ENCODE results near the gene FUT2. TPM values are rescaled to one million over a fixed set of nuclear protein-coding genes. Genes with fewer than 3 reads are reported as not detected.
"Not testable (repeated sequence)": the region's sequence is repeated elsewhere in the genome, so short reads cannot be mapped to it uniquely, and the experiment has no call there.

Gene FUT2
- total RNA-seq, 1 donor, result not detected

DNA sequence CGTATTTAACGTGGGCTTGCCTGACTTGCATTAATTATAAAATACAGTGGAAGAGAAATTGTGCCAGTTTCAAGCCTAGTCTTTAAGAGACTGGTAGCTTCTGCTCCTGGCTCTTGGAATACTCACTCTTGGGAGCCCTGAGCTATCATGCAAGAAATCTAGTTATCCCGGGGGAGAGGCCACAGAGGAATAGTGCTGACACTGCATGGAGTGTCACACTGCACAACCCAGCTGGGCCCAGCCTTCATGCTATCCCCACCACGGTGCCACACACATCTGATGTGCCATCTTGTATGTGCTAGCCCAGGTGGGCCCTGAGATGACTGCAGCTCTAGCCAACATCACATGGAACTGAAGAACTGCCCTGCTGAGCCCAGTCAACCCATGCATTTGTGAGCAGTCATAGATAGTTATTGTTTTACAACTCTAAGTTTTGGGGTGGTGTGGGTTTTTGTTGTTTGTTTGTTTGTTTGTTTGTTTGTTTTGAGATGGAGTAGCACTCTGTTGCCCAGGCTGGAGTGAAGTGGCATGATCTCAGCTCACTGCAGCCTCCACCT, 15.4 kb downstream of the FUT2 start:
- Histone ChIP-seq H3K4me1 (ENCODE audit: insufficient read depth, low read length) (peaks cover 18% of the 10 kb centered on the region), H3K9me3 (ENCODE audit: low read depth, low read length) (no peaks in the 10 kb centered on the region), H3K27me3 (ENCODE audit: insufficient read depth, low read length) (no peaks in the 10 kb centered on the region), H3K4me3 (ENCODE audit: low read length) (no peak overlapping the region)

DNA sequence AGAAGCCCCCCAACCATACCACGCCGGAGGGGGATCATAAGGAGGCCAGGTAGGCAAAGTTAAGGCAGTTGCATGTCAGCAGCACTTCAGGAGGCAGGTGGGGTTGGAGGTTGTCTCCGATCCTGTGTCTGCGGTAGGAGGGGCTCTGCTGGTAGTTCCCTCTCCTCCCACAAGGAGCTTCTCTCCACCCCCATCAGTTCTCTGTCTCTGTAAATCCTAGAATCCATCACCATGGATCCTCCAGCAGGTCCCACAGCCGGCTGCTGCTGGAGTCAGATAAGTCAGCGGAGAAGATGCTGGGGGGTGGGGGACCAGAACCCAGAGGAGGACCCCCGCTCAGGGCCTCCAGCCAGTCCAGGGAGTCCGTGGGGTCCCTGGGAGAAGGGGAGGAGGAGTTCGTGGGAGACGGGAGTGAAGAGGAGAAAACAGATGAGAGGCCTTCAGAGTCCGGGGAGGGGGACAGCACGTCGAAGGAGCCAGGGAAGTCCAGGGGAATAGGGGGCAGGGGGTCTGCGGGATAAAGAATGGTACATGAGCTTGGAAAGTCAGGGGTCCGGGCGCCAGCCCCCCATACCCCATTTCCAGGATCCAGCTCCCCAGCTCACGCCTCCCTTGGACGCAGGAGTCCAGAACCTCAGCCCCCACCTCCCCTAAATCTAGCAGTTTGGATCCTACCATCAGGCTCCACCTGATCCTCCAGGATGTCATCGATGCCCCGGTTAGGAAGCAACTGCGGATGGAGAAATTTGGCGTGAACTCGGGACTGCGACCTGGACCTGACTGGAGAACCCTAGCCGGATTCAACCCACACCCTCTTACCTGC, 17.5 kb downstream of the FUT2 start:
- H3K9me3 ChIP-seq (ENCODE audit: low read depth, low read length), result no peaks in the 10 kb centered on the region
- H3K4me3 ChIP-seq (ENCODE audit: low read length), result peak overlapping the region; percentile 53
- no peaks in the 10 kb centered on the region for H3K27me3 ChIP-seq (ENCODE audit: insufficient read depth, low read length)
- H3K4me1 ChIP-seq (ENCODE audit: insufficient read depth, low read length), result peaks cover 18% of the 10 kb centered on the region

DNA sequence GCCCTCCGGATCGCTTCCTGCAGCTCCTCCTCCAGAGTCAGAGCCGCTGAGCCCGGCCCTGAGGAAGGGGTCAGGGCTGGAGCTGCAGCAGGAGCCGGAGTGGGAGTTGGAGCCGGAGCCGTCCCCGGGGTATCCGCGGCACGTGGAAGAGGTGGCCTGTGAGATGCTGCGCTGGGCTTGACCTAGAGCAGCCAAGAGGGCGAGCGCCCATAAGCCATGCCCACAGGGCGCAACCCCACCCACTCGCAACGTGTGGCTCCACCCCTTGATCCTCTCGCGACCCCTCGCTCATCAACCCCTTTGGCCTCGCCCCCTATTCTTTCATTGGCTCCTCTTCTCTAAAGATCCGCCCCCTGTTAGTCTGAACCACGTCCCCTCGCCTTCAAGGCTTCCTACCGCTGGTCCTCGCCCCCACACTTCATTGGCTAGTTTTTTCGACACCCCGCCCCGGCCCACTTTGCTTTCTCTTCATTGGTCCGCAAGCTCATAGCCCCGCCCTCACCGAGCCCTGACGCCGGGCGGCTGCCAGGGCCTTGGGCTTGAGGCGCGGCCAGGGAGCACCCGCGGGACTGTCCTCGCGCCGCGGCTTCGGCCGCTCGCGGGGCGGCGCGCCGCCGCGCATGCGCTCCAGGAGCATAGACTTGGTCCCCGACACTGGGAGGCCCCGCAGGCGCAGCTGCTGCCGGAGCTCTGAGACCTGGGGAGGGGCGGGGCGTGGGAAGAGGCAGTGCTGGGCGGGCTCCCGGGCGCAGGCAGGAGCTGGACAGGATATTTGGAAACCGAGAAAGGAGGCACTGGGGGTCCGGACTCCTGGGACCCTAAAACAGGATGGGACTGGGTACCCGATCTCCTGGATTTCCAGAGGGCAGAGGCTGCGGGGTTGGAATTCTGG, 18.3 kb downstream of the FUT2 start:
- Histone ChIP-seq H3K4me1 (ENCODE audit: insufficient read depth, low read length) (peaks cover 18% of the 10 kb centered on the region), H3K27me3 (ENCODE audit: insufficient read depth, low read length) (no peaks in the 10 kb centered on the region), H3K9me3 (ENCODE audit: low read depth, low read length) (no peaks in the 10 kb centered on the region), H3K4me3 (ENCODE audit: low read length) (peak overlapping the region; percentile 53)

GRCh38 chr19:48714759-48715675, 19.2 kb downstream of the FUT2 start:
- Histone ChIP-seq H3K9me3 (ENCODE audit: low read depth, low read length) (no peaks in the 10 kb centered on the region), H3K4me1 (ENCODE audit: insufficient read depth, low read length) (peaks cover 18% of the 10 kb centered on the region), H3K27me3 (ENCODE audit: insufficient read depth, low read length) (no peaks in the 10 kb centered on the region), H3K4me3 (ENCODE audit: low read length) (peak overlapping the region; percentile 53)

DNA sequence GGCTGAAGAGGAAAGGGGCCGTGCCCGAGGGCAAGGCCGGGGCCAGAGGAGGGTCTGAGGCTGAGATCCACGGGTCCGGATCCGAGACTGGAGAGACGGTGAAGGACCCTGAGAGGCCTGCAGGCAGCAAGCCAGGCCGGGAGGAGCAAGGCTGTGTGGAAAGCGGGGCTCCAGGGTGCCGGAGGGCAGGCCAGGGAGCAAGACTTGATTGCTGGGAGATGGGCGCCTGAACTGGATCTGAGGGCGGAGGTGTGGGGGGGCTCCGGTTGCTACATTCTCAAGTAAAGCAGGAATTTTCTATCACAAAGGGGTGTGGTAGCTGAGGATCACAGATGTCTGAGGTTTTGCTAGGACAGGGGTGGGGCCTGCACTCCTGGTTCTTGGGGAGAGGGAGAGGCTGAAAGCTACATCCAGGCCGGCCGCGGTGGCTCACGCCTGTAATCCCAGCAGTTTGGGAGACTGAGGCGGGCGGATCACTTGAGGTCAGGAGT, 20.0 kb downstream of the FUT2 start:
- no peak overlapping the region for H3K4me3 ChIP-seq (ENCODE audit: low read length)
- H3K9me3 ChIP-seq (ENCODE audit: low read depth, low read length), result no peaks in the 10 kb centered on the region
- peaks cover 18% of the 10 kb centered on the region for H3K4me1 ChIP-seq (ENCODE audit: insufficient read depth, low read length)
- H3K27me3 ChIP-seq (ENCODE audit: insufficient read depth, low read length), result no peaks in the 10 kb centered on the region

DNA sequence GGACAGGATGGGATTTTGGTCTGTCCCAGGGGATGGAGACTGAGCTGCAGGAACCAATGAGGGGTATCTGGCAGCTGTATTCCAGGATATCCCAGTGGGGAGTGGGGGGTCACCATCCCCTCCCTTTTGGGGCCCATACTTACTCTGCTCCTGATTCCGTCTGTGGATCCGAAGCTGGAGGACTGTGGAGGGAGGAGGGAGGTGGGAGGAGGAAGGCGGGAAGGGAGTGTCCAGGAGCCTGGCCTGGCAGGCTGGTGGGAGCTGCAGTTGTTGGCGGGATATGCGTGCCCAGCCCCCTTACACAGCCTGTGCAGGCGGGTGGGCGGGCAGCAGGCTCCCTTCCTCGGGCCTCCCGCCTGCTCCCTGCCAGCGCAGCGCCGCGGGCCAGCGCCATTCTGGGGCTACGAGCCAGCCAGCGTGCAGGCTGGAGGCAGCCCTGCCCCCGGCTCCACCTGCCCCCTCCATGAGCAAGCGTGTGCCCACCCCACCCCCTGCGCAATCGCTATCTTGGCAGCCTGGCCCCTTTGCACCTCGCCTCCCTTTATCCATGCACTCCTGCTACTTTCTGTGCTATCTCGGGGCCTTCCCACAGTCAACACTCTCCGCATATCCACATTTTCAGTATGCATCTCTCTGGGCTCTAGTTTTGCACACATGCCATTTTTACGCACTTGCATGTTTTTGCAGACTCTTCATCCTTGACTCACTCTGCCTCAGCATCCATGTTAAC, 21.0 kb downstream of the FUT2 start:
- Histone ChIP-seq H3K4me3 (ENCODE audit: low read length) (no peak overlapping the region), H3K4me1 (ENCODE audit: insufficient read depth, low read length) (peaks cover 26% of the 10 kb centered on the region), H3K9me3 (ENCODE audit: low read depth, low read length) (no peaks in the 10 kb centered on the region), H3K27me3 (ENCODE audit: insufficient read depth, low read length) (no peaks in the 10 kb centered on the region)

- H3K9me3 ChIP-seq (ENCODE audit: low read depth, low read length); H3K4me3 ChIP-seq (ENCODE audit: low read length); H3K27me3 ChIP-seq (ENCODE audit: insufficient read depth, low read length): not testable (repeated sequence)
- peaks cover 24% of the 10 kb centered on the region for H3K4me1 ChIP-seq (ENCODE audit: insufficient read depth, low read length)
Observed at GRCh38 chr19:48718106-48718505, 22.3 kb downstream of the FUT2 start.

- Histone ChIP-seq H3K4me1 (ENCODE audit: insufficient read depth, low read length) (peaks cover 18% of the 10 kb centered on the region), H3K27me3 (ENCODE audit: insufficient read depth, low read length) (no peaks in the 10 kb centered on the region), H3K4me3 (ENCODE audit: low read length) (no peak overlapping the region), H3K9me3 (ENCODE audit: low read depth, low read length) (no peaks in the 10 kb centered on the region)
Observed at GRCh38 chr19:48718711-48719231, 23.0 kb downstream of the FUT2 start.

GRCh38 chr19:48719263-48720171, 23.7 kb downstream of the FUT2 start, which contains the start of gene MAMSTR:
TSS of gene MAMSTR (minus strand) at chr19:48719725. CDS start at chr19:48719031, 694 bp downstream.
- H3K9me3 ChIP-seq (ENCODE audit: low read depth, low read length), result no peaks in the 10 kb centered on the region
- peak within 1 kb of the TSS; percentile 45 for H3K4me3 ChIP-seq (ENCODE audit: low read length)
- no peaks in the 10 kb centered on the region for H3K27me3 ChIP-seq (ENCODE audit: insufficient read depth, low read length)
- peaks cover 16% of the 10 kb centered on the region for H3K4me1 ChIP-seq (ENCODE audit: insufficient read depth, low read length)

DNA sequence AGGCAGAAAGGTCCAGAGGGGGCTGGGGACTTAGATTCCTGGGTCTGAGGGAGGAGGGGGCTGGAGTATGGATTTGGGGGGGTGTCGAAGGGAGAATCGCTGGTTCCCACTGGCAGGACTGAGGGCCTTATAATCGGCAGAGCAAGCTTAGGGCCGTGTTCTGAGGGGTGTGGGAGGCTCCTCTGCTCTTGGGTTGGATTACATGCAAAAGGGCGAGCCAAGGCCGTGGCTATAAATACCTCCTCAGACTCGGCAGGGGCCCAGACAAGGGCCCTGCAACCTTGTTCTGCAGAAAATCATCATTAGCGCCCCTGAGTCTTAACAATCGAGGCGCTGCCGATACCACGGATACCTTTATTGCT, 24.5 kb downstream of the FUT2 start:
- H3K4me3 ChIP-seq (ENCODE audit: low read length), result no peak overlapping the region
- H3K4me1 ChIP-seq (ENCODE audit: insufficient read depth, low read length), result peaks cover 12% of the 10 kb centered on the region
- no peaks in the 10 kb centered on the region for H3K27me3 ChIP-seq (ENCODE audit: insufficient read depth, low read length)
- no peaks in the 10 kb centered on the region for H3K9me3 ChIP-seq (ENCODE audit: low read depth, low read length)

- no peaks in the 10 kb centered on the region for H3K9me3 ChIP-seq (ENCODE audit: low read depth, low read length)
- H3K27me3 ChIP-seq (ENCODE audit: insufficient read depth, low read length), result no peaks in the 10 kb centered on the region
- H3K4me3 ChIP-seq (ENCODE audit: low read length), result peak overlapping the region; percentile 45
- peaks cover 17% of the 10 kb centered on the region for H3K4me1 ChIP-seq (ENCODE audit: insufficient read depth, low read length)
Observed at GRCh38 chr19:48720613-48721296, 25.0 kb downstream of the FUT2 start.

GRCh38 chr19:48722196-48722708, 26.5 kb downstream of the FUT2 start:
- no peaks in the 10 kb centered on the region for H3K27me3 ChIP-seq (ENCODE audit: insufficient read depth, low read length)
- no peaks in the 10 kb centered on the region for H3K9me3 ChIP-seq (ENCODE audit: low read depth, low read length)
- no peak overlapping the region for H3K4me3 ChIP-seq (ENCODE audit: low read length)
- peaks cover 29% of the 10 kb centered on the region for H3K4me1 ChIP-seq (ENCODE audit: insufficient read depth, low read length)

All from mononuclear cell (primary cell).